ENCODE data around the gene HES3.

Gene HES3

DNA sequence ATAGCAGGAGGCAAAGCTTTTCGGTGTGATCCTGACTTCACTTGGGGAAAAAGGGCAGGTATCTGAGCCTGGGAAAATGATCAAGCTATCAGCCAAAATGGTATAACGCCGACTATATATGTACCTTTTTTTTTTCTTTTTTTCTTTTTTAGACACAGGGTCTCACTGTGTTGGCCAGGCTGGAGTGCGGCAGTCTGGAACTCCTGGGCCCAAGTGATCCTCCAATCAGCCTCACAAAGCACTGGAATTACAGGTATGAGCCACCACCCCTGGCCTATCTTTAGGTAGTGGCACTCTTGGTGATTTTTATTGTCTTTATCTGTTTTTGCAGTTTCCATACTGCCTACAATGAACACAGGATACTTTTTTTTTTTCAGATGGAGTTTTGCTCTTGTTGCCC lies 6.9 kb upstream of the HES3 start:
- Histone ChIP-seq H3K4me1 (ENCODE audit: control insufficient read depth, insufficient read depth, low read length) (peaks cover 37% of the 10 kb centered on the region), H3K27me3 (ENCODE audit: control insufficient read depth, insufficient read depth, low read length, poor library complexity, severe bottlenecking) (peaks cover 25% of the 10 kb centered on the region), H3K9me3 (ENCODE audit: control insufficient read depth, low read length) (no peaks in the 10 kb centered on the region), H3K4me3 (ENCODE audit: insufficient read depth, low read depth, low read length) (no peak overlapping the region), H3K36me3 (ENCODE audit: control insufficient read depth, insufficient read depth, low read length) (peaks cover 11% of the 10 kb centered on the region), H3K27ac (ENCODE audit: insufficient read depth, low read depth, low read length, poor library complexity, severe bottlenecking) (no peak overlapping the region)
- 94 to 98% methylated on average over 4 of the region's 4 CpGs for WGBS, 2 experiments

DNA sequence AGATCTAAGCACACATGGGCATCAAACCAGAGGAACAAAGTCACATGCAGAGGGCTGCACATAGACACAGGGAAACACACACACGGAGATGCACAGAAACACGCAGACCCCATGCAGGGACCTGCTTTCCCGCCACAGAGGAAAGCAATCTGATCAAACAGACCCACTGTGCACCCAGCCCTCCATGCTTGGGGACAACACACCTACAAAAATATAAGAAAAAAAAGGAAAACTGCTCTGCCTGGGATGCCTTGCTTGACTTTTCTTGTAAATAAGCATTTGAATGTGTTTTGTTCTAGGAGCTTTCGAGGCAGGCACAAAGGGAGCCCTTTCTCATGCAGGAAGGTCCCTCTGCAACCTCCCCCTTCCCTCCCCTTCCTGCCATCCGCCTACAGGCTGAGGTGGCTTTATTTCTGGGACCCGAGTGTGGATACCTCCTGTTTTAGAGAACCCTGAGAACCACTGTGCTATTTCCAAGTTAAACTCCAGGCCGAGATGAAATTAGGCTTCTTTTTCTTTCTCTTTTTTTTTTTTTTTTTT lies 4.7 kb upstream of the HES3 start:
- 2% methylated on average over 7 of the region's 7 CpGs for WGBS, 2 experiments
- H3K27ac ChIP-seq (ENCODE audit: insufficient read depth, low read depth, low read length, poor library complexity, severe bottlenecking), result peak overlapping the region; percentile 11
- H3K27me3 ChIP-seq (ENCODE audit: control insufficient read depth, insufficient read depth, low read length, poor library complexity, severe bottlenecking), result peaks cover 47% of the 10 kb centered on the region
- no peak overlapping the region for H3K4me3 ChIP-seq (ENCODE audit: insufficient read depth, low read depth, low read length)
- peaks cover 42% of the 10 kb centered on the region for H3K4me1 ChIP-seq (ENCODE audit: control insufficient read depth, insufficient read depth, low read length)
- no peaks in the 10 kb centered on the region for H3K9me3 ChIP-seq (ENCODE audit: control insufficient read depth, low read length)
- H3K36me3 ChIP-seq (ENCODE audit: control insufficient read depth, insufficient read depth, low read length), result no peaks in the 10 kb centered on the region

DNA sequence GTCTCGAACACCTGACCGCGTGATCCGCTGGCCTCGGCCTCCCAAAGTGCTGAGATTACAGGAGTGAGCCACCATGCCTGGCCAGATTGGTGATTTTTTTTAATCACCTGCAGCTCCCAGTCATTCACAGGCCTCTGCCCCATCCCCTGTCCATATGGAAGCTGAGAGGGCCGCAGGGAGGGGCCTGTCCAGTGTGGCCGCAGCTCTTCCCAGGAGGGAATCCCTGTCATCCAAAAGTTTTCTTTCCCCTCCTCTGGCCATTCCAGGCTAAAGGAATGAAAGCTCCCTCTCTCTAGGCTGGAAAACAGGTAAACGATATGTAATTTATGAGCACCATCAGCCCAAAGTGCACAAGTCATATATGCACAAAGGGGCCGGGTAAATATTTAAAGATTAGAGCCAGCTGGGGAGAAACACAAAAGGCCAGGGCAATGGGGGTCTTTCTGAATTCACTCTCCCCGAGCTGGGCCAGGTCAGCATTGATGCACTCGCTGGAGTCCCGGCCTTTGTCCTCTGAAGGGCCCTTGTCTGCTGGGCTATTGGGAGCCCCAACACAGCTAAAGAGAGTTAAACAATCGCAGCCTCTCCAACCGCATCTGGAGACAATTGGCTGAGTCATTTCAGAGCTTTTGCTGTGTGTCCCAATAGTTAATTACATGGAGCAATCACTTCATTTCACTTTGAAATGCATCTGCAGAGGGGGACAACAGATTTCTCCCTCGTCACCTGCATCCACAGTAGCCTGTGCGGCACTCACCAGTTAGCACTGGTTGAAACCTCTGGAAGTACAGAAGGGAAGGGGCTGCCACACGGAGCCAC lies 3.8 kb upstream of the HES3 start:
- 11 to 13% methylated on average over 17 of the region's 17 CpGs for WGBS, 2 experiments
- Histone ChIP-seq H3K9me3 (ENCODE audit: control insufficient read depth, low read length) (no peaks in the 10 kb centered on the region), H3K4me1 (ENCODE audit: control insufficient read depth, insufficient read depth, low read length) (peaks cover 35% of the 10 kb centered on the region), H3K4me3 (ENCODE audit: insufficient read depth, low read depth, low read length) (no peak overlapping the region), H3K27me3 (ENCODE audit: control insufficient read depth, insufficient read depth, low read length, poor library complexity, severe bottlenecking) (peaks cover 52% of the 10 kb centered on the region), H3K27ac (ENCODE audit: insufficient read depth, low read depth, low read length, poor library complexity, severe bottlenecking) (peak overlapping the region; percentile 91), H3K36me3 (ENCODE audit: control insufficient read depth, insufficient read depth, low read length) (no peaks in the 10 kb centered on the region)

DNA sequence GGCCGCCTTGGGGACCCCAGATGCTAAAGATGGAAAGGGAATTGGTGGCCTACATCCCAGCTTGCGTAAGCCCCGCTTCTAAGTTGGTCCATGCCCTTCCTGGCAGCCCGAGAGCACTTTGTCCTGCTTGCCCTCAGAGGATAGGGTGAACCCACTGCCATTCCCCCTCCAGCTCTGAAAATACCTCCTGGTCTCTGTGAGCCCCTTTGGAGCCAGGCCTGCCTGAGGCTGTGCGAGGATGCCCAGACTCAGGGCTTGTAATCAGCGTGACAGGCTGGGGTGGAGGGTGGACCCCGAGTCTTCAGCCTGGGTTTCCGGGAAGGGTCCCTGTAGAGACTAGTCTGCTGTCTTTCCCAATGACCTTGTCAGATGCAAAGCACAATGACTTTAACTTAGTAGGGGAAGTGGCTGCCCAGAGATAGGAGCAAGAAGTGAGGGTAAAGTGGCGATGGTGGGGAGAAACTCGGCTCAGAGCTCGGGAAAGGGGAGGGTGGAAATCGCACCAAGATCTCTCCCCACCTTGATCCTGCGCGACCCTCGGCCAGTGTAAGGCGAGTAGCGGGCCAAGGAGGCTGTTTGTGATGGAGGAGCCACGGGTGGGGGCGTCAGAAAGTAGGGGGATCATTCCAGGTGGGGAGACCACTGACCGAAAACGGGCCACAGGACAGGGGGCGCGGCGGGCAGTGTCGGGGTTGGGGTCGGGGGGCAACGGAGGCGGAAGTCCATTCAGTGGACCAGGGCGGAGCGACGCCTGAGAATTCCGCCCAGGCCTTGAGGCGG lies 2.7 kb upstream of the HES3 start:
- 15% methylated on average over 33 of the region's 33 CpGs for WGBS, 2 experiments
- Histone ChIP-seq H3K4me3 (ENCODE audit: insufficient read depth, low read depth, low read length) (no peak overlapping the region), H3K36me3 (ENCODE audit: control insufficient read depth, insufficient read depth, low read length) (no peaks in the 10 kb centered on the region), H3K27ac (ENCODE audit: insufficient read depth, low read depth, low read length, poor library complexity, severe bottlenecking) (peak overlapping the region; percentile 91), H3K27me3 (ENCODE audit: control insufficient read depth, insufficient read depth, low read length, poor library complexity, severe bottlenecking) (peaks cover 52% of the 10 kb centered on the region), H3K4me1 (ENCODE audit: control insufficient read depth, insufficient read depth, low read length) (peaks cover 37% of the 10 kb centered on the region), H3K9me3 (ENCODE audit: control insufficient read depth, low read length) (no peaks in the 10 kb centered on the region)

DNA sequence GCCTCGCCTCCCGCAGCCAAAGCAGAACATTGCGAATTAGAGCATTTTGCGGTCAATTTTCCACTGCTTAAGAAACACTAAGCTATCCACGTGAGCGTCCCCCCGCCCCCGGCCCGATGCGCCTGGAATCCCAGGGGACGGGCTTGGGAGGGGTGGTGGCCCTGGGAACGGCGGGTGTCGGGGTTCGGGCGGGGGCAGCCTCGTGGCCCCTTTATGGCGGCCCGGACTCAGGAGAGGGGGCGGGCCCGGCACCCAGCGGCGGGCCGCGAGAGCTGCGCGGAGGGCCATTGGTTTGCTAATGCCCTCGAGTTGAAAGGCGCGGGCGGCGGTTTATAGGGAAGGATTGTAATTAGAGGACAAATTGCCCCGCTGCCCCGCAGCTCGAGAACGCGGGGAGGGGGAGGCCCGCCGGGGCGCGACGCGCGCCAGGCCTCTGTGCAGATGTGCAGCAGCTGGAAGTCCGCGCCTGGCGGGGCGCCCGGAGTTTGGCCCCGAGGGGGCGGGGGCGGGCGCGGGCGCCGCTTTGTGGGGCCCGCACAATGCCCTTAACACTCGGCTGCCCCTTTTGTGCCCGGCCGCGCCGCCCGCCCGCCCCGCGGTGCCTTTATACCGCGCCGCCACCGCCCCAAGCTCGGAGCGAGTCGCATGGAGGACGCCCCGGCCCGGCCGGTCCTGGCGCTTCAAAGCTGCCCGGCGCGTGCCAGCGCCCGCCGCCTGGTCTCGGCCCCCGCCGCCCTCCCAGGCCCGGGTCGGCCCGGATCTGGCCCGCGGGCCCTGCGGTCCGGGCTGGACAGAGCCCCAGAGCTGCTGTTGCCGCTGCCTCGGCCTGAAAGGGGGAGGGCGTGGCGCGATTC lies 1.9 kb upstream of the HES3 start:
- peaks cover 55% of the 10 kb centered on the region for H3K27me3 ChIP-seq (ENCODE audit: control insufficient read depth, insufficient read depth, low read length, poor library complexity, severe bottlenecking)
- peak overlapping the region; percentile 24 for H3K4me3 ChIP-seq (ENCODE audit: insufficient read depth, low read depth, low read length)
- peaks cover 45% of the 10 kb centered on the region for H3K4me1 ChIP-seq (ENCODE audit: control insufficient read depth, insufficient read depth, low read length)
- WGBS, 2 experiments, result 0 to 1% methylated on average over 99 of the region's 99 CpGs
- no peaks in the 10 kb centered on the region for H3K36me3 ChIP-seq (ENCODE audit: control insufficient read depth, insufficient read depth, low read length)
- peak overlapping the region; percentile 91 for H3K27ac ChIP-seq (ENCODE audit: insufficient read depth, low read depth, low read length, poor library complexity, severe bottlenecking)
- no peaks in the 10 kb centered on the region for H3K9me3 ChIP-seq (ENCODE audit: control insufficient read depth, low read length)

DNA sequence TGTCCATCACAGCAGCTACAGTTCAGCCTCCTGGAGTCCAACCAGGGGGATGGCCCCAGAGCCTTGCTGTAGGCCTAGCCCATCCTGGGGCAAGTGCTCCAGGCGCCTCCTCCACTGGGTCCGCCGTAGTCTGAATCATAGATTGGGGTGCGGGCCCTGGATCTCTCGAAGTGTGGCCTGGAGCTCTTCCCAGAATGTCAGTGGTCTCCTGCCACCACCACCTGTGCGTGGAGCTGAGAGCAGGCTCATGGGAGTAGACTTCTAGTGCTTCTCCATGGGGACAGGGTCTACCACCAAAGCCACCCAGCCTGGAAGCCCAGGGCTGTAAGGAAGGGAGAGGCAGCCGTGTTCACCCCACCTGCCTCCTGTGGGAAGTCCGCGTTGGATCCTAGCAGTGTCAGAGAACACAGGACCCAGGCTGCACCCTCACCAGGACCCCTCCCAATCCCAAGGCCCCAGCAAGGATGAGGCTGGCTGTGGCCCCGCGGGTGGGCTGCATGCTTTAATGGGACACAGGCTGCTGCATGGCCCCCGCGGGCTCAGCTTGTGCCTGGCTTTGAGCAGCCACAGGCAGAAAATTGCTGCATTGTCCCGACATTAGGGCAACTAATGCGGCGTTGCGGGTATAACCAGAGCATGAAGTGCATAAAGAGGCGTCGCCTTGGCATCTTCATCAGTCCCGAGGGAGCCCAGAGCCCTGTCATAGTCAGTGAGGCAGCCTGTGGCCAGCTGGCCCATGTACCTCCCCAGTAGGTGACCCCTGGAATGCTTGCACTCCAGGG lies 735 bp upstream of the HES3 start:
- H3K4me3 ChIP-seq (ENCODE audit: insufficient read depth, low read depth, low read length), result peak overlapping the region; percentile 61
- 40 to 42% methylated on average over 20 of the region's 20 CpGs for WGBS, 2 experiments
- H3K27me3 ChIP-seq (ENCODE audit: control insufficient read depth, insufficient read depth, low read length, poor library complexity, severe bottlenecking), result peaks cover 63% of the 10 kb centered on the region
- peaks cover 49% of the 10 kb centered on the region for H3K4me1 ChIP-seq (ENCODE audit: control insufficient read depth, insufficient read depth, low read length)
- H3K27ac ChIP-seq (ENCODE audit: insufficient read depth, low read depth, low read length, poor library complexity, severe bottlenecking), result peak overlapping the region; percentile 38
- no peaks in the 10 kb centered on the region for H3K36me3 ChIP-seq (ENCODE audit: control insufficient read depth, insufficient read depth, low read length)
- H3K9me3 ChIP-seq (ENCODE audit: control insufficient read depth, low read length), result no peaks in the 10 kb centered on the region

DNA sequence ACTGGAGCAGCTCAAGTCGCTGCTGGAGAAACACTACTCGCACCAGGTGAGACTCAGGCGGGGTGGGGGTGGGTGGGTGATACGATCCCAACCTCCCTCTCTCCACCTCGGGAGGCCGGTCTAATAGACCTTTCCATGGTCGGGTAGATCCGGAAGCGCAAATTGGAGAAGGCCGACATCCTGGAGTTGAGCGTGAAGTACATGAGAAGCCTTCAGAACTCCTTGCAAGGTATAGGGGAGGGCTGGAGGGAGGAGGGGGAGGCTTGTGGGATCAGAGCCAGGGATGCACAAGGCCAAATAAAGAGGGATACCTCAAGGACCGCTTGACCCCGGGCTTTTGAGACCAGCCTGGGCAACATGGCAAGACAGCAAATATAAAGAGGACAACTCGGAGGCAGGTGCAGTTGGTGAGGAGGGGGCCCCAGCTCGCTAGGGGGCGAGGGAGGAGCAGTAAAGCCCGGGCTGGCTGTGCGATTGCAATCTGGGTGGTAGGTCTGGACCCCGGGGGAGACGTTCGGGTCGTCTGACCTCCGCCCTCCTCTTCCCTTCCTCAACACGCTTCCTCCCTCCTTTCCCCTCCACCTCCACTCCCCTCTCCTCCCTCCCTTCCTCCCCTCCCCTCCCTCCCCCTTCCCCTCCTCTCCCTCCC lies 546 bp downstream of the HES3 start:
- Histone ChIP-seq H3K4me3 (ENCODE audit: insufficient read depth, low read depth, low read length) (peak overlapping the region; percentile 61), H3K4me1 (ENCODE audit: control insufficient read depth, insufficient read depth, low read length) (peaks cover 42% of the 10 kb centered on the region), H3K36me3 (ENCODE audit: control insufficient read depth, insufficient read depth, low read length) (no peaks in the 10 kb centered on the region), H3K27me3 (ENCODE audit: control insufficient read depth, insufficient read depth, low read length, poor library complexity, severe bottlenecking) (peaks cover 71% of the 10 kb centered on the region), H3K9me3 (ENCODE audit: control insufficient read depth, low read length) (no peaks in the 10 kb centered on the region), H3K27ac (ENCODE audit: insufficient read depth, low read depth, low read length, poor library complexity, severe bottlenecking) (no peak overlapping the region)
- WGBS, 2 experiments, result 0 to 1% methylated on average over 24 of the region's 24 CpGs

DNA sequence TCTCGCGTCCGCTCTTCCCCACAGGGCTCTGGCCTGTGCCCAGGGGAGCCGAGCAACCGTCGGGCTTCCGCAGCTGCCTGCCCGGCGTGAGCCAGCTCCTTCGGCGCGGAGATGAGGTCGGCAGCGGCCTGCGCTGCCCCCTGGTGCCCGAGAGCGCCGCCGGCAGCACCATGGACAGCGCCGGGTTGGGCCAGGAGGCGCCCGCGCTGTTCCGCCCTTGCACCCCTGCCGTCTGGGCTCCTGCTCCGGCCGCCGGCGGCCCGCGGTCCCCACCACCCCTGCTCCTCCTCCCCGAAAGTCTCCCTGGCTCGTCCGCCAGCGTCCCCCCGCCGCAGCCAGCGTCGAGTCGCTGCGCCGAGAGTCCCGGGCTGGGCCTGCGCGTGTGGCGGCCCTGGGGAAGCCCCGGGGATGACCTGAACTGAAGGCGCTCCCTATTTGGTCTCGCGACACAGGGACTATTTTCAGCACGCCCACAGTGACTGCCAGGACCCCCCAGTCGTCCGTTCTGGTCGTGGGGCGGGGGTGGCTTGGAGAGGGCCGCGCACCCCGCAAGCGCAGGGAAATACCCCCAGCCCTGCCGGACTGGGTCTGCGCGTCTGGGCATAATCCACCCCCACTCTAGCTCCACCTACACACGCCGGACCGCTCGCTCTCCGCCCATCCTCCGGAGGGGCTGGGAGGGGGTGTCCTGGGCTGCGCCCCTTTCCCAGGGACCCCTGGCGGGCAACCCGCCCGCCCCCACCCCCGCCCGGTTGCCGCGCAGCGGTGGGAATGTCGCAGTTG lies 1.3 kb downstream of the HES3 start:
- no peaks in the 10 kb centered on the region for H3K36me3 ChIP-seq (ENCODE audit: control insufficient read depth, insufficient read depth, low read length)
- H3K4me1 ChIP-seq (ENCODE audit: control insufficient read depth, insufficient read depth, low read length), result peaks cover 44% of the 10 kb centered on the region
- H3K9me3 ChIP-seq (ENCODE audit: control insufficient read depth, low read length), result no peaks in the 10 kb centered on the region
- H3K27me3 ChIP-seq (ENCODE audit: control insufficient read depth, insufficient read depth, low read length, poor library complexity, severe bottlenecking), result peaks cover 71% of the 10 kb centered on the region
- H3K27ac ChIP-seq (ENCODE audit: insufficient read depth, low read depth, low read length, poor library complexity, severe bottlenecking), result peak overlapping the region; percentile 73
- WGBS, 2 experiments, result 0 to 1% methylated on average over 79 of the region's 79 CpGs
- H3K4me3 ChIP-seq (ENCODE audit: insufficient read depth, low read depth, low read length), result peak overlapping the region; percentile 61
